Osteoblast (primary cell): Measurements from ENCODE around the gene MED13L. TPM values are rescaled to one million over a fixed set of nuclear protein-coding genes. Genes with fewer than 3 reads are reported as not detected.

Experiments
- DNase-seq: peaks from one replicate; pipeline ENCODE4 v3.0.0; 2011; ENCODE audit warnings: low spot score, mixed read lengths; ENCODE audit not compliant: insufficient read length; ENCODE audit errors: missing footprints
- H2AFZ ChIP-seq: 2 replicates; pipeline ENCODE4 v1.6.0; 2011; ENCODE audit warnings: mild to moderate bottlenecking, low read length
- H3K27ac ChIP-seq: 2 replicates; pipeline ENCODE4 v1.5.1; 2011; ENCODE audit warnings: mild to moderate bottlenecking, low read depth, low read length, moderate library complexity
- H3K27me3 ChIP-seq: 2 replicates; pipeline ENCODE4 v1.6.0; 2012; ENCODE audit warnings: mild to moderate bottlenecking, control low read depth, inconsistent platforms, low read length, moderate library complexity; ENCODE audit not compliant: insufficient read depth
- H3K36me3 ChIP-seq: 2 replicates; pipeline ENCODE4 v1.5.1; 2011; ENCODE audit warnings: mild to moderate bottlenecking, low read length, control low read depth, moderate library complexity; ENCODE audit not compliant: insufficient read depth
- H3K4me1 ChIP-seq: 2 replicates; pipeline ENCODE4 v1.5.1; 2011; ENCODE audit warnings: mild to moderate bottlenecking, low read length, control low read depth, moderate library complexity; ENCODE audit not compliant: insufficient read depth
- H3K4me2 ChIP-seq: 2 replicates; pipeline ENCODE4 v1.6.0; 2011; ENCODE audit warnings: mild to moderate bottlenecking, low read length; ENCODE audit not compliant: insufficient read depth
- H3K4me3 ChIP-seq: fragments of 200-600 bp; sonication (generic); 3 replicates; pipeline ENCODE4 v1.5.1; 2012; ENCODE audit warnings: mild to moderate bottlenecking, low read length, inconsistent platforms; ENCODE audit not compliant: insufficient read depth
- H3K79me2 ChIP-seq: 2 replicates; pipeline ENCODE4 v1.6.0; 2012; ENCODE audit warnings: mild to moderate bottlenecking, low read length, control low read depth, inconsistent platforms; ENCODE audit not compliant: insufficient read depth
- H3K9me3 ChIP-seq: 2 replicates; pipeline ENCODE4 v1.5.1; 2011; ENCODE audit warnings: low read depth, low read length, control low read depth
- H4K20me1 ChIP-seq: 2 replicates; pipeline ENCODE4 v1.6.0; 2012; ENCODE audit warnings: mild to moderate bottlenecking, low read length, control low read depth; ENCODE audit not compliant: insufficient read depth
- total RNA-seq: library from RNA; depleted of rRNA; stranded (reverse); fragments of >200 nt; gene quantifications from 2 replicates; pipeline ENCODE4 v1.2.3, GENCODE V29; 2012
- TF ChIP-seq, protein P1 (sequence below): IDR thresholded peaks from 2 replicates; pipeline ENCODE4 v1.5.1; 2011; ENCODE audit warnings: mild to moderate bottlenecking, low read depth, low read length, moderate library complexity; ENCODE audit errors: extremely low read depth

Gene MED13L
- total RNA-seq, 1 donor = 359 TPM

DNA sequence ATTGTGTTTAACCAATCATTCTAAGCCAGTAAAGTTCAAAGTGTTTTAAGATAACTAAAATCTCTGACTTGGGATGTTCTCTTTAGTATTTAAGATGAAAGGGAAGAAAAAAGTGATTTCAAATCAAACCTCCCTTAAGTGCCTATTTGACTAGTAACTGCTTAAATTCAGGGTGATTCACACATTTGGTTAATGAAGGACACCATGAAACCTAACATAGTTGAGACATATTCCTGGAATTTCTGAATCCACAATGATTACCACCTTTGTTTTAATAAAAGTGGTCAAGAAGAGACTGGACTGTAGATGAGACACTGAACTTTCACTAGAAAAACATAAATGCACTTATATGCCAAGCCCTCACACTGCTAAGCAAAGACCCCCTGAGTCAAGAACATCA lies 138.7 kb downstream of the MED13L start:
- DNase-seq = peak; percentile 37
- no peak overlapping the region for H2AFZ ChIP-seq
- no peaks in the 10 kb centered on the region for H3K9me3 ChIP-seq
- H3K79me2 ChIP-seq = peaks cover 85% of the 10 kb centered on the region
- H3K27ac ChIP-seq = peak overlapping the region; percentile 49
- no peaks in the 10 kb centered on the region for H3K36me3 ChIP-seq
- H3K27me3 ChIP-seq = no peaks in the 10 kb centered on the region
- peak overlapping the region; percentile 62 for H3K4me2 ChIP-seq
- H3K4me1 ChIP-seq = peaks cover 71% of the 10 kb centered on the region
- no peak overlapping the region for H3K4me3 ChIP-seq
- H4K20me1 ChIP-seq = peaks cover 66% of the 10 kb centered on the region
- TF ChIP-seq, protein P1, sequence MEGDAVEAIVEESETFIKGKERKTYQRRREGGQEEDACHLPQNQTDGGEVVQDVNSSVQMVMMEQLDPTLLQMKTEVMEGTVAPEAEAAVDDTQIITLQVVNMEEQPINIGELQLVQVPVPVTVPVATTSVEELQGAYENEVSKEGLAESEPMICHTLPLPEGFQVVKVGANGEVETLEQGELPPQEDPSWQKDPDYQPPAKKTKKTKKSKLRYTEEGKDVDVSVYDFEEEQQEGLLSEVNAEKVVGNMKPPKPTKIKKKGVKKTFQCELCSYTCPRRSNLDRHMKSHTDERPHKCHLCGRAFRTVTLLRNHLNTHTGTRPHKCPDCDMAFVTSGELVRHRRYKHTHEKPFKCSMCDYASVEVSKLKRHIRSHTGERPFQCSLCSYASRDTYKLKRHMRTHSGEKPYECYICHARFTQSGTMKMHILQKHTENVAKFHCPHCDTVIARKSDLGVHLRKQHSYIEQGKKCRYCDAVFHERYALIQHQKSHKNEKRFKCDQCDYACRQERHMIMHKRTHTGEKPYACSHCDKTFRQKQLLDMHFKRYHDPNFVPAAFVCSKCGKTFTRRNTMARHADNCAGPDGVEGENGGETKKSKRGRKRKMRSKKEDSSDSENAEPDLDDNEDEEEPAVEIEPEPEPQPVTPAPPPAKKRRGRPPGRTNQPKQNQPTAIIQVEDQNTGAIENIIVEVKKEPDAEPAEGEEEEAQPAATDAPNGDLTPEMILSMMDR = no peak

DNA sequence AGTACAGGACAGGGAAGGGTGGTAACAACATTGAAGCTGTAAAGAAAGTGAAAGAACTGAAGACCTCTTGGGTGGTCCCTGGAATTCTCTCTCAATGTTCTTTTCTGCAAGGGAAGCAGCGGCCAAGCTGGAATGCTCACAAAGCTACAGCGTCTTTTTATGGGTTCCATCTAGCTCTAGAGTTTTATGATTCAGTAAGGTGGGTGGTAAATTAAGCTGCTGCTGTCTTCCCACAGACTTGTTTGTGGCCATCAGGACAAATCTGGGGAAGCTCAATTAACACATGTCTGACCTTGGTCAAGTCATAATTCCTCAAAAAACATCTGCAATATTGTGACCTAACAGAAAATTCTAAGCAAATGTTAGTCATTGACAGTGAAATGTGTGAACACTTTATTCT lies 139.1 kb downstream of the MED13L start:
- no peak overlapping the region for H2AFZ ChIP-seq
- no peaks in the 10 kb centered on the region for H3K36me3 ChIP-seq
- peaks cover 67% of the 10 kb centered on the region for H4K20me1 ChIP-seq
- DNase-seq = no peak
- peak overlapping the region; percentile 10 for H3K4me3 ChIP-seq
- TF ChIP-seq, protein P1 = no peak
- H3K27me3 ChIP-seq = no peaks in the 10 kb centered on the region
- peak overlapping the region; percentile 62 for H3K4me2 ChIP-seq
- peaks cover 71% of the 10 kb centered on the region for H3K4me1 ChIP-seq
- H3K27ac ChIP-seq = peak overlapping the region; percentile 49
- H3K79me2 ChIP-seq = peaks cover 90% of the 10 kb centered on the region
- no peaks in the 10 kb centered on the region for H3K9me3 ChIP-seq

GRCh38 chr12:116137318-116137717 lies 140.2 kb downstream of the MED13L start:
- no peak overlapping the region for H3K27ac ChIP-seq
- no peak overlapping the region for H3K4me2 ChIP-seq
- peaks cover 70% of the 10 kb centered on the region for H3K4me1 ChIP-seq
- TF ChIP-seq, protein P1 = no peak
- DNase-seq = no peak
- no peaks in the 10 kb centered on the region for H3K36me3 ChIP-seq
- no peaks in the 10 kb centered on the region for H3K27me3 ChIP-seq
- H3K9me3 ChIP-seq = no peaks in the 10 kb centered on the region
- H3K4me3 ChIP-seq = no peak overlapping the region
- no peak overlapping the region for H2AFZ ChIP-seq
- H3K79me2 ChIP-seq = peaks cover 91% of the 10 kb centered on the region
- peaks cover 68% of the 10 kb centered on the region for H4K20me1 ChIP-seq

- no peak for DNase-seq
- peaks cover 63% of the 10 kb centered on the region for H3K4me1 ChIP-seq
- H3K4me3 ChIP-seq = no peak overlapping the region
These were observed 141.2 kb downstream of the MED13L start for GRCh38 chr12:116136340-116136739.

More at GRCh38 chr12:116136340-116136739, 141.2 kb downstream of the MED13L start:
- Histone ChIP-seq H3K36me3 (no peaks in the 10 kb centered on the region), H3K79me2 (peaks cover 91% of the 10 kb centered on the region), H3K27me3 (no peaks in the 10 kb centered on the region), H4K20me1 (peaks cover 65% of the 10 kb centered on the region), H3K4me2 (peak overlapping the region; percentile 58), H3K27ac (peak overlapping the region; percentile 50), H3K9me3 (no peaks in the 10 kb centered on the region), H2AFZ (no peak overlapping the region)
- TF ChIP-seq, protein P1 = no peak
